Measurements from ENCODE around the gene ZNF142.
A peak's percentile ranks its signal among the peaks of the same experiment; 100 is the strongest.
"Not testable (repeated sequence)": the region's sequence is repeated elsewhere in the genome, so short reads cannot be mapped to it uniquely, and the experiment has no call there.

The ZNF142 gene, protein sequence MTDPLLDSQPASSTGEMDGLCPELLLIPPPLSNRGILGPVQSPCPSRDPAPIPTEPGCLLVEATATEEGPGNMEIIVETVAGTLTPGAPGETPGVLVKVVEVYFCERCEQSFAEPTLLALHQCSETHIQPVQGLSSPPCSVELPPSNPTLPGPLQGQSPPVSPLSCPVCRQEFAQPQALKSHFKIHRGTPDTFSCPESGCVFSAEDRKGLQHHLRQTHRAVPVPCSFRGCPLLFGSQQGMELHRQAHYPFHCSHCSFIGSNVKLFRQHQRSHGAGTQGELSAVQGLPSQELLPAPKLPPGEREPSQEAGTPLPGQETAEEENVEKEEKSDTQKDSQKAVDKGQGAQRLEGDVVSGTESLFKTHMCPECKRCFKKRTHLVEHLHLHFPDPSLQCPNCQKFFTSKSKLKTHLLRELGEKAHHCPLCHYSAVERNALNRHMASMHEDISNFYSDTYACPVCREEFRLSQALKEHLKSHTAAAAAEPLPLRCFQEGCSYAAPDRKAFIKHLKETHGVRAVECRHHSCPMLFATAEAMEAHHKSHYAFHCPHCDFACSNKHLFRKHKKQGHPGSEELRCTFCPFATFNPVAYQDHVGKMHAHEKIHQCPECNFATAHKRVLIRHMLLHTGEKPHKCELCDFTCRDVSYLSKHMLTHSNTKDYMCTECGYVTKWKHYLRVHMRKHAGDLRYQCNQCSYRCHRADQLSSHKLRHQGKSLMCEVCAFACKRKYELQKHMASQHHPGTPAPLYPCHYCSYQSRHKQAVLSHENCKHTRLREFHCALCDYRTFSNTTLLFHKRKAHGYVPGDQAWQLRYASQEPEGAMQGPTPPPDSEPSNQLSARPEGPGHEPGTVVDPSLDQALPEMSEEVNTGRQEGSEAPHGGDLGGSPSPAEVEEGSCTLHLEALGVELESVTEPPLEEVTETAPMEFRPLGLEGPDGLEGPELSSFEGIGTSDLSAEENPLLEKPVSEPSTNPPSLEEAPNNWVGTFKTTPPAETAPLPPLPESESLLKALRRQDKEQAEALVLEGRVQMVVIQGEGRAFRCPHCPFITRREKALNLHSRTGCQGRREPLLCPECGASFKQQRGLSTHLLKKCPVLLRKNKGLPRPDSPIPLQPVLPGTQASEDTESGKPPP (N-terminal part only)

GRCh38 chr2:218659258-218659987 is at the start of gene ZNF142, which contains the start of gene BCS1L:
TSS of gene ZNF142 (minus strand) at chr2:218659623. CDS start at chr2:218656429, 3,194 bp downstream.
TSS of gene BCS1L (plus strand) at chr2:218659683. CDS start at chr2:218660988, 1,305 bp downstream.
- DNase-seq (ENCODE audit: low spot score) = peak; percentile 92

DNA sequence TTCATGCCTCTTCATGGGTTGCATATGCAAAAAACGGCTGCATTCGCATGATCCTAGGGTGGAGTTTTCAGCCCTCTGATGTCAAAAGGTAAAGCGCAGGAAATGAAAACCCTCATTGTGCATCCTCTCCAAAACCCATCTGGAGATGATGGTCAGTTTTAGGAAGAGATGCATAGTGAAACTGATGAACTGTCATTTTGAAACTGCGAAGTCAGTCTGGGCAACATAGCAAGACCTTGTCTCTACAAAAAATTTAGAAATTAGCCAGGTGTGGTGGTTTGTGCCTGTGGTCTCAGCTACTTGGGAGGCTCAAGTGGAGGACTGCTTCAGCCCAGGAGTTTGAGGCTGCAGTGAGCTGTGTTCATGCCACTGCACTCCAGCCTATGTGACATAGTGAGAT is 48.7 kb upstream of the ZNF142 start:
- DNase-seq (ENCODE audit: low spot score) = no peak

DNA sequence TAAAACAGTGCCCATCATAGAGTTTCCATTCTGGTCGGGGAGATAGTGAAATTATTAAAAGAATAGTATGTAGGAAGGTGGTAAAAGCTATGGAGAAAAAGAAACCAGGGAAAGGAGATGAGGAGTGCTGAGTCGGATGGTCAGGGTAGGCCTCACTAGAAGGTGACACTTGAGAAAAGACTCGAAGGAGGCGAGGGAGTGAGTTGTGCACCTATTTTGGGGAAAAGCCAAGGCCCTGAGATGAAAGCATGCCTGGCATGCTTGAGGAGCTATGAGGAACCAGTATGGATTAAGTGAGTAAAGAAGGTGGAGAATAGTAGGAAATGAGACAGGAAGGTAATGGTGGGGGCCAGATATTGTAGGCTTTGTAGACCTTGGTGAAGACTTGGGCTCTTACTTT is 43.9 kb upstream of the ZNF142 start:
- DNase-seq (ENCODE audit: low spot score) = no peak

GRCh38 chr2:218701806-218702205 is 42.4 kb upstream of the ZNF142 start:
- DNase-seq (ENCODE audit: low spot score) = no peak

- DNase-seq (ENCODE audit: low spot score) = no peak
Observed at GRCh38 chr2:218698885-218699284, 39.5 kb upstream of the ZNF142 start.

DNA sequence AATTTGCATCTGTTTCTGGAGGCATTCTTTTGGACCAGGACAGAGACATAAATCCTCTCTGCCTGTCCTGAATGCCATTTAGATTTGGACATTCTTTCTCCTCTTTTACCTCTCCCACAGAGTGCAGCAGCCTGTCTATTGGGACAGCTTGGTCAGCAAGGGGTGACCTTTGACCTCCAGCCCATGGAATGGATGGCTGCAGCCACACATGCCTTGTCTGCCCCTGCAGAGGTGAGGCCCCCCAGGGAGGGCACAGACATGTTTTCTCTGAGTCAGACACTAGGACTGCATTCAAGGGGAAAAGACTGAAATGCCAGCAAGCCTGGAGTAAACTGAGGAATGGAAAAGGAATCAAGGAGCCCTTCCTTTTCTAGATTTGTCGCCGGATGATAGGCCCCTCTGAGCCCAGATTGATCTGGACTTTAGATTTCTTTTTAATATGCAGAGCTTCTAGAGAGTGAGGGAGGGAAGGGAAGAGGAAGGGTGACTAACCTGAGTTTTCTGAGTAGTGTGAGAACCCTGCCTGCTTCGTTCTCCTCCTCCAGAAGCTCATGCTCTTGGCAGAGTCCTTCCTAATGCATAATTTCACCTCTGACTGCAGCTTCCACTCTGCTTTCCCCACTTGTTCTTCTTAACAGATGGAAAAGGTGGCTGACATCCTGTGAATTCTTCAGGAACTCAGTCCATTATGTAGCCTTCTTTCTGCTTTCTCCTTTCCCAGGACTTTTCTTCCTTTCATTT is 35.2 kb upstream of the ZNF142 start:
- no peak for DNase-seq (ENCODE audit: low spot score)

DNA sequence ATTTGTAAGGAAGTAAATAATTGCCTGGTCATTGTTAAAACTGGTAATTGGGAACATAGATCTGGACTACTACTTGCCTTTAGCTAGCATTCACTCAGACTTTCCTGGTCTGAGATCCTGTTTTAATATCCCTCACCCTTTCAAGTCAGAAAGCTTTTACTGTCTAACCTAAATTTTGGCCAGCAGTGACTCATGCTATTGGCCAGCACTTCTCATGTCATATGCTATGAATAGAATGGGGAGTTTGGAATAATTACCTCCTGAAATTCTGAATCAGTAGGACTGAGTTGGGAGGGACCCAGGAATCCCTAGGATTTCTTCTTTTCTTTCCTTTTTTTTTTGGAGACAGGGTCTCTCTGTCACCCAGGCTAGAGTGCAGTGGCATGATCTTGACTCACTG is 31.8 kb upstream of the ZNF142 start:
- DNase-seq (ENCODE audit: low spot score) = no peak

DNA sequence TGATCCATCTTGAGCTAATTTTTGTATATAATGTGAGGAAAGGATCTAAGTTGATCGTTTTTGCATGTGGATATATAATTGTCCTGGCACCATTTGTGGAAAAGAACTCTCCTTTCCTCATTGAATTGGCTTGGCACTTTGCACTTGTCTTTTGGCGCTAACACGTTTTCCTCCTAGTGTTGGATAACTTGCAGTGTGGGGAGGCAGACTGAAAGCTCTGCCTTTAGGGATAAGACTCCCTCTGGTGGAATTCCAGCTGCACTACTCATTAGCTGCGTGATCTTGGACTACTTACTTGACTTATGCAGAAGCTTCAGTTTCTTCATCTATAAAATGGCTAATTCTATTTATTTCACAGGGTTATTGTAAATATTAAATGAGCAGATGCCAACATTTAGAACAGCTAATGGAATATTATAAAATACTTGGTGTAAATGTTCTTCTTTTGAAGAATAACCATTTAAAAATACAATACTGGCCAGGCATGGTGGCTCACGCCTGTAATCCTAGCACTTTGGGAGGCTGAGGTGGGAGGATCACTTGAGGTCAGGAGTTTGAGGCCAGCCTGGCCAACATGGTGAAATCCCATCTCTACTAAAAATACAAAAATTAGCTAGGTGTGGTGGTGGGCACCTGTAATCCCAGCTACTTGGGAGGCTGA is 28.1 kb upstream of the ZNF142 start:
- not testable (repeated sequence) for DNase-seq (ENCODE audit: low spot score)

DNA sequence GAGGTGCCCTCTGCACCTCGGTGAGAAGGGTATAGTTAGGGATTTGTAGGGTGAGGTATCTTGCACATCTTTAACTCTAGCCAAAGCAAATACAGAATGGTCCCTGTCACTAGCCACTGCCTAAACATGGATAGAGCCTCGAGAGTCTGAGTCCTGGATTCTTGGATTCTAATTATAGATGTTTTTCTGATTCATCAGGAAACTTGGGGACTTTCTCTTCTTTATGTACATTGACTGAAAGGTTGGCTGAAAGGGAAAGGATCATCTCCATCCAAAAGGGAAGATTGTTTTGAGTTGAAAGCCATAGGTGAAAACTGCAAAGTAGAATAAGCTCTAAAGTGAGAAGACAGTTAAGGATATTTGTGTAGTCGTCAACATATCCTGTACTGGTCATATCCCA is 20.6 kb upstream of the ZNF142 start:
- no peak for DNase-seq (ENCODE audit: low spot score)

- no peak for DNase-seq (ENCODE audit: low spot score)
Observed at GRCh38 chr2:218679119-218679518, 19.7 kb upstream of the ZNF142 start.

DNA sequence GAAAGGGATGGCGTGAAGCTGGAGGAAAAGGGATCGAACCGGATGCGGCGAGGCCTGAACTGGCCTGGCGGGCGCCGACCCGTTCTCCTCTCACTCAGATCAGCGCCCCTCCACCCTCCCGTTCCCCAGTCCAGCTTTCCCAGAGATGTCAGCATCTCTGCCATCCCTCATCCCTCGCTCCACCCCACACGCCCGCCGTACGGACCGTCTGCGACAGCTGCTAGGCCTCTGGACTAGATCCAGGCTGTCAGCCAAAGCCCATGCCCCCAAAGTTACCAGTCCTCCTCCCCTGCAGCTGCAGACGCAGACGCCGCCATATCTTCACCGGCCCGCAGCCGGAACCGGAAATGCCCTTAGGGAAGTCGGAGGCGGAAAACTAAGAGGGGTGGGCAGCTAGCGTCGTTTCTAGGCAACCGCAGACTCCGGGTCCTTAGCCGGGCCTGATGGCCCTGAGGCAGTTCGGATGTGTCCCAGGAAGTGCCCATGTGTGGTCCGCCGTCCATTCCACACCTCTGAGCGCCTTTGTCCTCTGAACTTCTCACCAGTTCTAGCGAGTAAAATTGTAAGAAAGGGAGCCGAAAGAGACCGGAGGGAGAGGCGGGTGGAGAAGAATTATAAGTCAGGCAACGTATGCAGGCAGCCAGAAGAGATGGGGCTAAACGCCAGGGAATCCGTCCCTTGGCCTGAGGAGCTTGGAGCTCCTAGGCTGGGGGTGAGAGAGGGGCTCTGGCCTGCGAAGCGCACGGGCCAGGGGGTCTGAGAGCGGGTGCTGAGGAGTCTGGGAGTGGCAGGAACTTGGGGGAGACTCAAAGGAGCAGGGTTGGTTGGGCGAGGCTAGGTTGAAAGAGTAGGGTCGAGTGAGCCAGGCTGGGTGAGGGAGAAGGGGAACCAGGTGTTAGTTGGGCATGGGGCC is 12.5 kb upstream of the ZNF142 start, which contains the start of the genes RNF25 and STK36:
RNF25 (minus strand) TSS at position 349 of the 913 bp plus-strand sequence; CDS start at position 317, 32 bp downstream.
STK36 (plus strand) TSS at position 433 of the 913 bp plus-strand sequence. CDS start 744 bp downstream, outside the sequence.
- DNase-seq (ENCODE audit: low spot score) = peak; percentile 92

- DNase-seq (ENCODE audit: low spot score) = no peak
Observed at GRCh38 chr2:218671097-218671653, 11.8 kb upstream of the ZNF142 start.

DNA sequence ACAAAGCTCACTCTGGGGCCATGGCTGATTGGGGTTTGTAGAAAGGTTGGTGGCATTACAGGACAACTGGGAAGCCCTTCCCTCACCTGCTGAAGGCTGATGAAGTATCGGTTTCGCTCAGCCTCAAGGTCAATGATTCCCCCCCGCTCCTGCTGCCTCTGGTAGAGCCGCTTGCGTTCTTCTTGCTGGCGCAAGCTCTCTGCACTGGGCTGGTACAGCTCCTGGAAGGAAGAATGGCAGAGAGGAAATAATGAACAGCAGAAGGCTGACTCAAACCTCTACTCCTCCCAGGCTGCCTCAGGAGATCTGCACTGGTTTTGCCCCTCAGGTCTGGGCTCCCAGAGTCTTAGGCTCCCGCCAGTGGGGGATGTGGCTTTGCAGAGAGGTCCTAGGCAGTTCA is 5.2 kb upstream of the ZNF142 start:
- no peak for DNase-seq (ENCODE audit: low spot score)

GRCh38 chr2:218663901-218664300 is 4.5 kb upstream of the ZNF142 start:
- DNase-seq (ENCODE audit: low spot score) = no peak

- no peak for DNase-seq (ENCODE audit: low spot score)
Observed at GRCh38 chr2:218662827-218663226, 3.4 kb upstream of the ZNF142 start.

DNA sequence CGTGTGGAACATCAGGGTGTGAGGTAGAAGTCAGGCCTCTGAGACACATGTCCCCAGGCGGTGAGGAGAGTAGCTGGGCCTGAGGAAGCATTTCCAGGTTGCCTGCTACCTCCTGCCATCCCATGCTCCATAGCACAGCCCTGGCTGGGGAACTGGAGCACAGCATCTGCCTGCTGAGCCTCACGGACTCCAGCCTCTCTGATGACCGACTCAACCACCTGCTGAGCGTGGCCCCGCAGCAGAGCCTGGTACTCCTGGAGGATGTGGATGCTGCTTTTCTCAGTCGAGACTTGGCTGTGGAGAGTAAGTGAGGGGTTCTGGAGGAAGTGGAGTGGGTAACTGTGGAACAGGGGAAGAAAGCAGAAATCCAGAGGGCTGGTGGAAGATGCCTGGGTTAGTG is 3.0 kb upstream of the ZNF142 start:
- no peak for DNase-seq (ENCODE audit: low spot score)

DNA sequence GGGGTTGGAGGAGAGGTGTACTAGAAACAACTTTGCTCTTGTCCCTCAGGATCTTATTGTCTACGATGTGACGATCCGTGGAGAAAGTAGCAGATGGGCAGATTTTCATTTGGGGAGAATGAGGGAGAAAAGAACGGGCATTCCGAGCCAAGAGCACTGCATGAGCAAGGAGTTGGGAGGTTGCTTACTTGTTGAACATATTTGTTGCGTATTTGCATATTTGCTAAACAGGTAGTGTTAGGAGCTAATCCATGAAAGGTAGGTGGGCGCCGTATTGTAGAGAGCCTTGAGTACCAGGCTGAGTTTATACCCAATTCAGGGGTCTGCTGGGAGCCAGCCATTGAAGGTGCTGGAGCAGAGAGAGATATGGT is 550 bp upstream of the ZNF142 start:
- DNase-seq (ENCODE audit: low spot score) = no peak

DNA sequence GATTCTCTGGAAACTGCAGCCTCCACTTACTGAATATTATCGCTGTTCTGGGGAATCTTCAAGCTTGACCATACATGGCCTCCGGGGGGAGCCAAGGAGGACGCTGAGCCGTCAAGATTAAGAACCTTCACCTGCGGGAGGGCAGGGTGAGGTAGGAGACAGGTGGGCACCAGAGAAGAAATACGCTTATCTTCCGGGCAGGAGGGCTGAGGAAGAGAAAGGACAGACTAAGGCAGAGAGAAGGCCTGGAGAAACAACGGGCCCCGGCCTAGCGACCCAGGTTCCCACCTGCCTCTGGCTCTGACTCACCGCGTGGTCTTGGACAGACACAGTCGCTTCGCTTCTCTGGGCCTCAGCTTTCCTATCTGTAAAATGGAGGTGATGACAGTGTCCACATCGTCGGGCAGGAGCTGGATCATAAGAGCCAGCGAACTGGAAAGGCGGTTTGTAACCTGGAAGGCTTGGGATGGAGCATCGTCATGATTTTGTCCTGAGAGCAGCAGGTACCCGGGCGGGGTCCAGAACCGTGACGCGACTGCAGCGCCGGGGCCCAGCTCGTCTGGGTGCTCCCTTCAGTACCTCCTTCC is 659 bp downstream of the ZNF142 start:
- no peak for DNase-seq (ENCODE audit: low spot score)

Data from left forelimb (tissue), 1 donor.